Caco-2 (cell line): ENCODE measurements around the gene C15orf39. TPM values are rescaled to one million over a fixed set of nuclear protein-coding genes. Genes with fewer than 3 reads are reported as not detected.

Experiments used
- BruUV-seq: library from RNA; stranded (reverse); fragments of 400-500 nt; replicated peaks from 2 replicates; lab custom pipeline; 2021; lab: Mats Ljungman, UMichigan
- CTCF ChIA-PET: fragments of 300-600 bp; sonication (Branson Sonifier 250); formaldehyde crosslinking; loops from one replicate; lab custom pipeline; 2022; ENCODE audit warnings: antibody characterized with exemption; lab: Charles Lee
- POLR2A ChIA-PET: fragments of 300-600 bp; sonication (Branson Sonifier 250); formaldehyde crosslinking; loops from one replicate; lab custom pipeline; 2022; ENCODE audit warnings: antibody characterized with exemption; lab: Charles Lee
- DNase-seq, 2 experiments: peaks; one replicate each; pipeline versions ENCODE4 v3.0.0 to v3.0.0-alpha.2; 2020 to 2022
- H3K27me3 ChIP-seq: replicated peaks from 2 replicates; pipeline ENCODE4 v1.6.0; 2011; ENCODE audit warnings: low read length; ENCODE audit not compliant: control insufficient read depth, insufficient read depth
- H3K36me3 ChIP-seq: 2 replicates; pipeline ENCODE4 v1.5.1; 2011; ENCODE audit warnings: low read length; ENCODE audit not compliant: control insufficient read depth, insufficient read depth
- H3K4me1 ChIP-seq: fragments of 250-450 bp; sonication (Bioruptor Pico); 2 replicates; pipeline ENCODE4 v1.5.1; 2020; ENCODE audit warnings: mild to moderate bottlenecking
- H3K4me3 ChIP-seq: 2 replicates; pipeline ENCODE4 v1.5.1; 2011; ENCODE audit warnings: low read depth, mild to moderate bottlenecking, control low read depth, low read length
- H3K9me3 ChIP-seq: fragments of 250-450 bp; sonication (Bioruptor Pico); 2 replicates; pipeline ENCODE4 v1.5.1; 2020; ENCODE audit warnings: mild to moderate bottlenecking, moderate library complexity
- H3K27ac Mint-ChIP-seq: one replicate; pipeline ENCODE4 v1.8.0; 2022; ENCODE audit warnings: mixed read lengths; ENCODE audit not compliant: unreplicated experiment
- H3K27me3 Mint-ChIP-seq: one replicate; pipeline ENCODE4 v1.8.0; 2022; ENCODE audit warnings: mixed read lengths; ENCODE audit not compliant: insufficient read depth, unreplicated experiment
- H3K36me3 Mint-ChIP-seq: one replicate; pipeline ENCODE4 v1.8.0; 2022; ENCODE audit warnings: mild to moderate bottlenecking, mixed read lengths; ENCODE audit not compliant: insufficient read depth, unreplicated experiment
- H3K4me1 Mint-ChIP-seq: one replicate; pipeline ENCODE4 v1.8.0; 2022; ENCODE audit warnings: low read depth, mixed read lengths; ENCODE audit not compliant: unreplicated experiment
- H3K4me3 Mint-ChIP-seq: one replicate; pipeline ENCODE4 v1.8.0; 2022; ENCODE audit warnings: mild to moderate bottlenecking, moderate library complexity, mixed read lengths; ENCODE audit not compliant: unreplicated experiment
- H3K9me3 Mint-ChIP-seq: one replicate; pipeline ENCODE4 v1.8.0; 2022; ENCODE audit warnings: mixed read lengths; ENCODE audit not compliant: unreplicated experiment
- intact Hi-C: fragments of 100-400 bp; cut with micrococcal nuclease; formaldehyde crosslinking; loops from one replicate; pipeline ENCODE4 v1.10.0; 2022; ENCODE audit not compliant: unreplicated experiment
- total RNA-seq: library from RNA; stranded (reverse); gene quantifications from 2 replicates; pipeline ENCODE4 v1.2.3, GENCODE V29; 2022
- TF ChIP-seq, protein P1 (sequence below), 2 experiments: fragments of 200-600 bp in 1 of 2; IDR thresholded peaks; 1 replicate in 1 of 2; 2 replicates in 1 of 2; pipeline versions ENCODE4 v1.5.1 to v1.8.0; 2011 to 2022; ENCODE audit warnings: antibody characterized with exemption in 1 of 2, control low read depth in 1 of 2, inconsistent platforms in 1 of 2, low read depth in 1 of 2, low read length in 1 of 2, mild to moderate bottlenecking in 1 of 2, moderate library complexity in 1 of 2; ENCODE audit not compliant: insufficient read depth in 1 of 2, severe bottlenecking in 1 of 2, unreplicated experiment in 1 of 2

Gene C15orf39
- total RNA-seq, 1 experiment from 2014 or later: 48.2 TPM

DNA sequence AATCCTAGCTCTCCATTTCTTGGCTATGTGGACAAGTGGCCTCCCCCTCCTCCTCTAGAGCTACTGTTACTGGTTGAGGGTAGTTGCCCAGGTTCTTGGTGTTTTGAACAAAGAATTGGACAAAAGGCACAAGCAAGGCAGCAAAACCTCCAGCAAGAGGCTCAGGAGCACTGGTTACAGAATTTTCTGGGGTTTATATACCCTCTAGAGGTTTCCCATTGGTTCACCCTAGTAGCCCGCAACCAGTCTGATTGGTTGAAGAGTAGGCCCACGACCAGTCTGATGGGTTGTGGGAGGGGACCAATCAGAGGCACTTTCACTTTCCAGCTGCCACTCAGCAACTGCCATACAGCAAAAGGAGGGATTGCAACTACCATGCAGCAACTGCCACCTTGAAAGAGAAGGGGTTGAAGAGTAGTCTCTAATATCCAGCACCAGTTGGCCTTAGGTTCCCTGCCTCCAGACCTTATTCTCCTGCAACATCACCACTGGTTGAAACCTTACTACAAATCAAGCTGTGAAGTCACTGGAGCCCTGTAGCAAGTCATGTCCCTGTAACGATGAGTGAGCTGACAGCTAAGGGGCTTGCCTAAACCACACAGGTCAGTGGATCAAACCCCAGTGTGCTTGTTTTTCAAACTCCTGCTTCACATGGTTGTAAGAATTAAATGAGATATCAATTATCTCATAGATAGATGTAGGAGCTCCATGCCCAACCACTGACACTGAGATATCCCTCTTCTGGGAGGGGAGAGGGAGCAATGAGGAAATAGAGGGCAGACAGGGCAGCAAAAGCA lies 2.9 kb upstream of the C15orf39 start:
- Mint-ChIP-seq H3K9me3 (no peaks in the 10 kb centered on the region), H3K27me3 (no peaks in the 10 kb centered on the region), H3K4me3 (no peak overlapping the region), H3K36me3 (peaks cover 11% of the 10 kb centered on the region), H3K4me1 (peaks cover 17% of the 10 kb centered on the region), H3K27ac (no peak overlapping the region)
- Histone ChIP-seq H3K4me3 (no peak overlapping the region), H3K36me3 (no peaks in the 10 kb centered on the region), H3K9me3 (no peaks in the 10 kb centered on the region), H3K27me3 (no peaks in the 10 kb centered on the region), H3K4me1 (peaks cover 30% of the 10 kb centered on the region)
- no TSS peak for BruUV-seq
- TF ChIP-seq, protein P1, sequence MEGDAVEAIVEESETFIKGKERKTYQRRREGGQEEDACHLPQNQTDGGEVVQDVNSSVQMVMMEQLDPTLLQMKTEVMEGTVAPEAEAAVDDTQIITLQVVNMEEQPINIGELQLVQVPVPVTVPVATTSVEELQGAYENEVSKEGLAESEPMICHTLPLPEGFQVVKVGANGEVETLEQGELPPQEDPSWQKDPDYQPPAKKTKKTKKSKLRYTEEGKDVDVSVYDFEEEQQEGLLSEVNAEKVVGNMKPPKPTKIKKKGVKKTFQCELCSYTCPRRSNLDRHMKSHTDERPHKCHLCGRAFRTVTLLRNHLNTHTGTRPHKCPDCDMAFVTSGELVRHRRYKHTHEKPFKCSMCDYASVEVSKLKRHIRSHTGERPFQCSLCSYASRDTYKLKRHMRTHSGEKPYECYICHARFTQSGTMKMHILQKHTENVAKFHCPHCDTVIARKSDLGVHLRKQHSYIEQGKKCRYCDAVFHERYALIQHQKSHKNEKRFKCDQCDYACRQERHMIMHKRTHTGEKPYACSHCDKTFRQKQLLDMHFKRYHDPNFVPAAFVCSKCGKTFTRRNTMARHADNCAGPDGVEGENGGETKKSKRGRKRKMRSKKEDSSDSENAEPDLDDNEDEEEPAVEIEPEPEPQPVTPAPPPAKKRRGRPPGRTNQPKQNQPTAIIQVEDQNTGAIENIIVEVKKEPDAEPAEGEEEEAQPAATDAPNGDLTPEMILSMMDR (IDR thresholded peaks at IDR 0.05; ENCODE audit: insufficient read depth in 1 of 2, low read depth in 1 of 2, low read length in 1 of 2, severe bottlenecking in 1 of 2, unreplicated experiment in 1 of 2): no peak
- intact Hi-C loops: no loop called here
- ChIA-PET POLR2A (interaction anchor here (0.6 kb wide), 1 partner anchor 54 kb away, joined by 9 read pairs; no protein-coding TSS in a partner anchor), CTCF (interaction anchor here (3.9 kb wide), 1 partner anchor 17 kb away, joined by 36 read pairs; no protein-coding TSS in a partner anchor)
- peak; percentile 50 to 84 for DNase-seq

DNA sequence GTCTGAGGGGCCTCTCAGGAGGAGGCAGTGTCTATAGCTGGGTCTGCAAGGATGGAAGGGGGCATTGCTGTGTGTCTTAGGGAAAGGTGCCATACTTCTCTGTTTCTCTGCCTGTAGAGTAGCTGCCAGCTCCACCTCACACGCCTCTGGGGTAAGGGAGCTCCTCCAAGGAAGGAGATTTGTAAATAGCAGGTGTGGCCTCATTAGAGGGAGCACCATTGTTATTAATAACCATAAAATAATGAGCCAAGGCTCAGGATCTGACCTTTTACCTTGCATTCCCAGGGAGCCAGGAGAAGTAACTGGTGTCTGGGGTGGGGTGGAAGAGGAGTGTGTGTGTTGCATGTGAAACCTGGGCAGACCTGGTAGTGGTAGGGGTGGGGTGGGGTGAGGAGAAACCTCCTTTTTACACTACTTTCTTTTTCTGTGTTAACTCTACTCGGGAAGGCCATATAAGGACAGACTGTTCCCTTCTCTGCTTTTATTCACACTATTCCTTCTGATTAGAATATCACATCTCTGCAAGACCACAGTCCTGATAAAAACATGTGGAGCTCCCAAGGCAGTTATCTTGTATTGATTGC lies 2.2 kb upstream of the C15orf39 start:
- peaks cover 24% of the 10 kb centered on the region for H3K4me1 Mint-ChIP-seq
- no peaks in the 10 kb centered on the region for H3K9me3 Mint-ChIP-seq
- Histone ChIP-seq H3K9me3 (no peaks in the 10 kb centered on the region), H3K4me3 (no peak overlapping the region), H3K36me3 (no peaks in the 10 kb centered on the region), H3K4me1 (peaks cover 37% of the 10 kb centered on the region), H3K27me3 (no peaks in the 10 kb centered on the region)
- TF ChIP-seq, protein P1 (IDR thresholded peaks at IDR 0.05; ENCODE audit: insufficient read depth in 1 of 2, low read depth in 1 of 2, low read length in 1 of 2, severe bottlenecking in 1 of 2, unreplicated experiment in 1 of 2): no peak
- peak overlapping the region; percentile 95 for H3K4me3 Mint-ChIP-seq
- H3K27me3 Mint-ChIP-seq: no peaks in the 10 kb centered on the region
- intact Hi-C loops: no loop called here
- no TSS peak for BruUV-seq
- no peak for DNase-seq
- POLR2A ChIA-PET: interaction anchor here (0.6 kb wide), 1 partner anchor 59 kb away, joined by 3 read pairs; no protein-coding TSS in a partner anchor
- peaks cover 18% of the 10 kb centered on the region for H3K36me3 Mint-ChIP-seq
- CTCF ChIA-PET: interaction anchor here (0.6 to 3.9 kb wide), 2 partner anchors 17 to 97 kb away, joined by 3 to 36 read pairs; no protein-coding TSS in a partner anchor
- no peak overlapping the region for H3K27ac Mint-ChIP-seq

DNA sequence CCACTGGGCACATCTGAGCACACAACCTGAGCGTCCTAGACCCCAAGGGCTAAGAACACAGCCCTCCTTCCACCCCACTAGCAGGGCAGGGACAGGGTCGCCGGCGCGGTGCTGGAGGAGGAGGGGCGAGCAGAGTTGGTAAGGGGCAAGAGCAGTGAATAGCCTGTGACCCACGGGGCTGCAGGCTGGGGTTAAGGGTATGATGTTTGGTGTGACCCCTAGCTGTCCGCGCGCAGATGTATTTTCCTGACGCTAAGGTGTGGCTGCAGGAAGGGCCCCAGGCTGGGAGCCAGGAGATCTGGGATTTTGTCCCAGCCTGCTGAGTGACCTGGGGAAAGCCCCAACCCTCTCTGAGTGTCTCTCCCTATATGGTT lies 1.3 kb upstream of the C15orf39 start:
- Mint-ChIP-seq H3K9me3 (no peaks in the 10 kb centered on the region), H3K36me3 (peaks cover 26% of the 10 kb centered on the region), H3K4me1 (peaks cover 29% of the 10 kb centered on the region), H3K27ac (peak overlapping the region; percentile 91), H3K4me3 (peak overlapping the region; percentile 95), H3K27me3 (no peaks in the 10 kb centered on the region)
- no peaks in the 10 kb centered on the region for H3K27me3 ChIP-seq
- intact Hi-C loops: loop anchor here (1.0 to 5.0 kb wide), 5 partner anchors 19 to 243 kb away; partner anchors contain the start of gene RPP25
- POLR2A ChIA-PET: interaction anchor here (0.5 to 2.3 kb wide), 9 partner anchors 19 to 472 kb away, joined by 3 to 25 read pairs (median 4); partner anchors contain the start of gene PPCDC
- no peaks in the 10 kb centered on the region for H3K36me3 ChIP-seq
- peaks cover 45% of the 10 kb centered on the region for H3K4me1 ChIP-seq
- CTCF ChIA-PET: interaction anchor here (0.6 to 3.9 kb wide), 7 partner anchors 18 to 175 kb away, joined by 3 to 36 read pairs (median 19); no protein-coding TSS in a partner anchor
- H3K9me3 ChIP-seq: no peaks in the 10 kb centered on the region
- TF ChIP-seq, protein P1 (IDR thresholded peaks at IDR 0.05; ENCODE audit: insufficient read depth in 1 of 2, low read depth in 1 of 2, low read length in 1 of 2, severe bottlenecking in 1 of 2, unreplicated experiment in 1 of 2): no peak
- no TSS peak for BruUV-seq
- peak overlapping the region; percentile 95 for H3K4me3 ChIP-seq
- DNase-seq: no peak
